SK-N-DZ (cell line): ENCODE results near the gene PRRC1.

Experiments used
- DNase-seq: peaks from one replicate; pipeline ENCODE4 v3.0.0-alpha.2; 2015; ENCODE audit warnings: low spot score

The PRRC1 gene

GRCh38 chr5:127577458-127577857, 60.0 kb downstream of the PRRC1 start:
- DNase-seq = no peak

- no peak for DNase-seq
Observed at GRCh38 chr5:127580731-127581130, 63.3 kb downstream of the PRRC1 start.

- DNase-seq = no peak
Observed at GRCh38 chr5:127581450-127581849, 64.0 kb downstream of the PRRC1 start.

- DNase-seq = no peak
Observed at GRCh38 chr5:127582773-127583370, 65.4 kb downstream of the PRRC1 start.

DNA sequence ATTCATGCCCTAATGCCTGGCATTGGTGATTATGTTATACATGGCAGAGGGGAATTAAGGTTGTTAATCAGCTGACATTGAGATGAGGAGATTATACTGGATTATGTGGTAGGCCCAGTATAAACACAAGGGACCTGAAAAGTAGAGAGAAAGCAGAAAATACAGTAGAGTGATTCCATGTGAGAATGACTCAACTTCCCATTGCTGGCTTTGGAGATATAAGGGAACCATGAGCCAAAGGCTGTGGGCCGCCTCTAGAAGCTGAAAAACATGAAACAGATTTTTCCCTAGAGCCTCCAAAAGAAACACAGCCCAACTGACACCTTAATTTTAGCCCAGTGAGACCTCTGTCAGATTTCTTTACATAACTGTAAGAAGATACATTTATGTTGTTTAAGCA, 66.4 kb downstream of the PRRC1 start:
- DNase-seq = no peak

DNA sequence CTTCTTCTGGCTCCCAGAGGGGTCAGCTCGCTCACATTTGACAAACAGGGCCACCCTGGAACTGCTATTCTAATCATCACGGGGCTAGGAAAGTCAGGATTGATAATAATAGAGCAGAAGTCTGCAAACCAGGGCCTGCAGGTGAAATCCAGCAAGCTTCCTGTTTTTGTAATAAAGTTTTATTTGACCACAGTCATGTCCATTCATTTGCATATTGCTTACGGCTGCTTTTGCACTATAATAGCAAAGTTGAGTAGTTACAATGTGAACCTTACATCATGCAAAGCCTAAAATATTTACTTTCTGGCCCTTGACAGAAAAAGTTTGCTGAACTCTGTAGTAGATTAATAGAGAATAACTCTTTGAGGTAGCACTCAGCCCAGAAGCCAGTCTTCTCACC, 68.2 kb downstream of the PRRC1 start:
- no peak for DNase-seq

DNA sequence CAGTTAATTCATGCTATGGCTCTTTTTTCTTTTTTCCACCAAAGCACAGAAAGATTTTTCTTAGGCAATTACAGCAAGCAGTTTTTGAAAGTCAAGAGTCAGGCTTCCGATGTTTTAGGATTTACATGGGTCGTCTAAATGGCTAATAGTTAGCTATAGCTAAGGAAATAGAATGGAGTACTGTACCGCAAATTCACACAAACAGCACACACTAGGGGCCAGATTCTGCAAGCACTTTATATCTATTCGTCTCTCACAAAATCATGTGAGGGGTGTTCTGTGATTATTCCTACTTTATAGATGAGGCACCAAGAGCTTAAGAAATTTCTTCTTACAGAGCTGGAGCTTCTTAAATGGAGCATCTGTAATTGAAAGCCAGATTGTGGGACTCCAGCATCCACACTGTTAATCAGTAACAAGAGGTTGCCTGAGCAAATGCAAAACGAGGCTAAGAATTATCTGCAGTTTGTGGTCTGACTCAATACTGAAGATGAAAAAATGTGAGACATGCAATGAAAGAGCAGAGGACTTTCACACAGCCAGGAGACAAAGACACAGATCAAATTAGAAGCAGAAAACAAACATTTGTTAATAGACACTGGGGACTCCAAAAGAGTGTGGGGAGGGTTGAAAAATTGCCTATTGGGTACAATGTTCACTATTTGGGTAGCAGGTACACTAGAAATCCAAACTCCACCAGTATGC, 68.8 kb downstream of the PRRC1 start:
- no peak for DNase-seq

- DNase-seq = no peak
Observed at GRCh38 chr5:127586811-127587210, 69.4 kb downstream of the PRRC1 start.

- no peak for DNase-seq
Observed at GRCh38 chr5:127587246-127587917, 69.9 kb downstream of the PRRC1 start.

DNA sequence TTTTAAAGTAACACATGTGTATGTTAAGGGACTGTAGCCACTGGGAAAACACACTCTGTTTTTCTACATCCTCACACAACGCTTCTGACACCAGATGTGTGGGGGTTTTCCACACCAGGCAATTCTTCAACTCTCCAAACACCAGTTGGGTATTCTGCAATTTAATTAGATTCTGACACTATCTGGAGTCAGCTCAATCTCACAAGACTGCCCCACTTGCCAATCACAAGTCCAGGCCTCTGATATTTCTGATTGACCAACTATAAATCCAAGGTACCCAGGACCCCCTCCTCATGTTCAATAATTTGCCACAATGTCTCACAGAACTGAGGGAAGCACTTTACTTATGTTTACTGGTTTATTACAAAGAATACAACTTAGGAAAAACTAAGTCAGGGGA, 70.9 kb downstream of the PRRC1 start:
- DNase-seq = no peak

- DNase-seq = no peak
Observed at GRCh38 chr5:127589309-127590030, 72.0 kb downstream of the PRRC1 start.

DNA sequence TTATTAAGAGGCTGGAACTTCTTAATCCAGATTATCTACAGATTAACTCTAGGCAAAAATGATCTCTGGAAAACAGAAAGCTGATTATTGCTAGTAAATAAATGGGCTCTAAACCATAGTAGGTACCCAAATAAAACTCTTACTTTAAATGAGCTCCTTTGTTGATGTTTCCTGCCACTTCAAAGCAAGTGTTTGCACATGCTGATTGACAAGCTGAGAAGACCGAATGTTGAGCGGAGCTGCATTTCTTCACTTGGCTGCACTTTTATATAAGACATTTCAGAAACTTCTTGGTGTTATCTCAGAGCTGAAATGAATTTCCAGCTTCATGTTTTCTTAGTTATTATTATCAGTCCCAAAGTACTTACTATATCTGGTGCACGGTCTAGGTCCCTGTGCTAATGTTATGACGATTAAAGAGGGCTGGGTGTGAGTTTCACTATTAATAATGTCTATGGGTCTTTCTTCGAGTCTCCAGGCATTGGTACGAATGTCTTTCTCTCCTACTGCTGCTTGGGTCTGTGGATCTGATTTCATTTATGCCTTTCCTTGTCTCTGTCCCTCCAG, 72.8 kb downstream of the PRRC1 start:
- DNase-seq = no peak

DNA sequence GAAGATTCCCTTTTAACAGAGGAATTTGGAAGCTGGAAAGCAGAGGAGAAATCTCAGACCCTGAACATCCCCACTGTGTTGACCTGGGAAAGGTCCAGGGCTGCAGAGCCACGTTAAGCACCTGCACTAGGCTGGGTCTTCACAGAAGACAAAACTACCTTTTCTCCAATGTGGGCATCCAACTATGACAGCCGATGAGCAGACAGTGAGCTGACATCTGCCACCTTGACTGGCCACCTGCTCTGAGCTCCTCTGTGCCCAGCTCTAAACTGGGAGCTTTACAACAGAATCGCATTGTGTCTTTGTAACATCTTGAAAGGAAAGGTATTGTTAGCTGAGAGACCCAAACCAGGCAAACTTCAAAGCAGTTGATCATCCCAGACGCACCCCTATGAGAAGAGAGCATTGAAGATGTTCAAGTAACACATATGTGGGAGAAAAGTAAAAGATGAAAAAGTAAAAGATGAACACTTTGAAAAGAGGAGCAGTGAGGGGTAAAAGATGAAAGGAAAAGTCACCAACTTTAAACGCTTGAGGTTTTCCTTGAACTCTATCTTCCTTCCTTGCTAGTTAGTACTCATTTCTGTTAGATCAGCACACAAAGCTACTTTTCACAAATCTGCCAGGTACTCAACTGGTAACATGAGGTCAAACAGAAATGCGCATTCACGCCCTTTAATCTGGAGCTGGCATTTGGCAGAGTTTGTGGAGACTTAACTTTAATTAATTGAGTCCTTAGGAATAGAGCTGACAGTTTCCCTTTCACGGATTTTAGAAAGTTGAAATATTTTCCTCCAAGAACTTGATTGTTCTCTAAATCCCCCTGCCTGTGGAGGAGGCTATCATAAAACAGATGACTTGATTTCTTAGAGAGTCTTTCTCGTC, 78.3 kb downstream of the PRRC1 start:
- DNase-seq = no peak

GRCh38 chr5:127596501-127596900, 79.1 kb downstream of the PRRC1 start:
- DNase-seq = no peak

DNA sequence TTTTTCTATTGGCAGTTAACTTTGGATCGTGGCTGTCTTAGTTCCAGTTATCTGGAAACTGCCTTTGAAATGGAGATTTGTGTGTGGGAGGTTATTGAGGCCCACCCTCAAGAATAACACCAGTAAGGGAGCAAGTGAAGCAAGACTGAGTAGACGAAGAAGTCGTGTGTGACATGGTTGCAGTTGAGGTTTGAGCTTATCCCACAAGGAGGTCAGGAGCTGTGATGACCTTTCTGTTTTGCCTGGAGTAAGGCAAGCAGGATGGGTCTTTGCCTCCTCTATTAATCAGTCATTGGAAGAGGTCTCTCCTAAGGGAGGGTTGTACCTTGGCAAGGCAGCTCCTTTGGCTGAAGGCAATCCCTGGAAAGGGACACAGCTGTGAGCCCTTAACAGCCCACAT, 81.9 kb downstream of the PRRC1 start:
- DNase-seq = no peak

GRCh38 chr5:127599847-127600246, 82.4 kb downstream of the PRRC1 start:
- no peak for DNase-seq

DNA sequence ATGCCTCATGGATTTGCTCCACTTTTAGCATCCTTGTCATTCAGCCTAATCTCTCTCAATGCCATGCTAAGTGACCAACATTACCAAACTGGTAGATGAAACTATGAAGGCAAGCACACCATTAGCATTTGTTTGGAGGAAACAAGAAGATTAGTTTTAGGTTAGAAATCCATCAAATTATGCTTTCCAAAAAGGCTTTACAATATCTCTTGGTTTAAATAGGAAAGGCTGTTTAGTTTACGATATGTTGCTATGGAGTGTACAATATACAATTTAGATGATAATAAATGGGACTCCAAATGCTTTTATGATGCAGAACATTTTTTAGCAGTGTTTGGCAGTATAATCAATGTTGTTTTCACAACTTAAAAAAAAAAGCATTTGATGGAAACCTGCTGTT, 83.7 kb downstream of the PRRC1 start:
- DNase-seq = no peak

DNA sequence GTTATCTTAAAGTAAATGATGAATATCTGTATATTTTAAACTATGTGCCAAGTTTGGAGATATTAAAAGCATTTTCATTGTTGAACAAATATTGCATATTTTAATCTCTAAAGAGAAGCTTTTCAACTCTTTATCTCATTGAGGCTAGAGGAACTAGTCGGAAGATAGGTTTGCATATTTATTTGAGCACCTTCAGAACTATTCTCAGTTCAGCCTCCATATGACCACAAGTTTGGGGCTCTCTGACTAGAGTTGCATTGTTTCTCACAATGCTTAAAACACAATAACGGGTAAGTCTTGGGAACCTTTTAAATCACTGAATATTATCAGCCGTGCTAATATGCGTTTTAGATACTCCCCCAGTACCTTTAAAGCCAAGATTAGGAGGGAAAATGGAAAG, 84.2 kb downstream of the PRRC1 start:
- no peak for DNase-seq

DNA sequence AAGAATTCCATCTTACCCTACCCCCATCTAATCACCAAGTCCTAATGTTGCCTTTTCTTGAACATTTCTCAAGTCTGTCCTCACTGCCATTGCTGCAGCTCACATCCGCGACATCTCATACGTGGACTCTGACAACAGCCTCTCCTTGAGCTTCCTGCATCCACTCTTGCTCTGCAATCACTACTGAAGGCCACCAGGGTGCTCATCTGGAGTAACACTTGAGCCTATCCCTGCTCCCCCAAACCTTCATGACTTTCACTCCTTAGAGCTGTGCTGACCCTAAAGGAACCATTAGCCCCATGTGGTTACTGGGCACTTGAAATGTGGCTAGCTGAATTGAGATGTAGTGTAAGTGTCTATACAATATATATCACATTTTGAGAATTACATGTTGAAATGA, 85.0 kb downstream of the PRRC1 start:
- DNase-seq = no peak

DNA sequence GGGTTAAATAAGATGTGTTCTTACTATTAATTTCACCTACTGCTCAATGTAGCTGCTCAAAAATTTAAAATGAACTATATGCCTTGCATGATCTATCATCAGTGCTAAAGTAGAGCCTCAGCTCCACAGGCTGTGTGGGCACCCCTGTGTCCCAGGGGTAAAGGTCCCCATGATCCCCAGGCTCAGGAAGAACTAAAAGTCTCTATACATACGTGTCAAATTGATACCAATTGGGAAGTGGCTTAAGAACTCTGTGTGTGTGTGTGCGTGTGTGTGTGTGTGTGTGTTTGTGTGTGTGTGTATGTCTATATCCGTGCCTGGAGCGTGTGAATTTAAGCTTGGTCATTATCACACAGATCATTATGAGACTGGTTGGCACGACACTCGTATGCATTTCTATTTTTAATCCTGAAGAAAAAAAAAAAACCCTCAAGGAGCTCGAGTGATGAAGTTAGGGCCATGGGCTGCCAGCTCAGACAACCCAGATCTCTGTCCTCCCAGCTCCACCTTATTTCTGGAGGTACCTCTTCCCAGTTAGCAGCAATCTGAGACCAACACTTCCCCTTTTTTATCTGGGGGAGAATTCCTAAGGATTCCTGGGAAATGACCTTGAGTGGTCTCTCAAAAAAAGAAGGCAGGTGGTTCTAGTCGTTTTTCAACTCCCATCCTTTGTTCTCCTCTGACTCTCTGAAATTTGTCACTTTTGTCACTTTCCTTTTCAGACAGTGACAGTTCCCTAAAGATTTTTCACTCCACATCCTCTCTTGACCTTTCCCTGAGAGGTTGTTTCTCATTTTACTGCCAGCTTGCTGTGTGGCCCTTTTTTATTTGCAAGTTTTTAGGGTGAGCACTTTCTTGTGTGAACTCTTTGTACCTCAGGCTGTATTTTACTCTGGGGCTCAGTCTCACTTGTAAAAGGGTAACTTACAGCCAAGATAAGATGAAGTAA, 85.7 kb downstream of the PRRC1 start:
- no peak for DNase-seq
